ENCODE data around the gene EGFR.

GRCh38 chr7:55132550-55132889, 113.7 kb downstream of the EGFR start:
- TF ChIP-seq POLR2A (IDR thresholded peaks at IDR 0.05) (no peak), CTCF (IDR thresholded peaks at IDR 0.05) (no peak)

Data from lower leg skin (tissue), 3 donors.